Activated T-helper 1 cell treated with anti-CD3 and anti-CD28 coated beads, Interleukin-2, amount 50 U/mL, for 16 hours (primary cell): ENCODE measurements around the gene BRIX1.

Experiments used
- DNase-seq, 2 donors: peaks; one replicate each; pipeline ENCODE4 v3.0.0-alpha.2; 2020; ENCODE audit warnings: low read depth in 1 of 2, low spot score in 1 of 2

BRIX1 gene, protein sequence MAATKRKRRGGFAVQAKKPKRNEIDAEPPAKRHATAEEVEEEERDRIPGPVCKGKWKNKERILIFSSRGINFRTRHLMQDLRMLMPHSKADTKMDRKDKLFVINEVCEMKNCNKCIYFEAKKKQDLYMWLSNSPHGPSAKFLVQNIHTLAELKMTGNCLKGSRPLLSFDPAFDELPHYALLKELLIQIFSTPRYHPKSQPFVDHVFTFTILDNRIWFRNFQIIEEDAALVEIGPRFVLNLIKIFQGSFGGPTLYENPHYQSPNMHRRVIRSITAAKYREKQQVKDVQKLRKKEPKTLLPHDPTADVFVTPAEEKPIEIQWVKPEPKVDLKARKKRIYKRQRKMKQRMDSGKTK

DNA sequence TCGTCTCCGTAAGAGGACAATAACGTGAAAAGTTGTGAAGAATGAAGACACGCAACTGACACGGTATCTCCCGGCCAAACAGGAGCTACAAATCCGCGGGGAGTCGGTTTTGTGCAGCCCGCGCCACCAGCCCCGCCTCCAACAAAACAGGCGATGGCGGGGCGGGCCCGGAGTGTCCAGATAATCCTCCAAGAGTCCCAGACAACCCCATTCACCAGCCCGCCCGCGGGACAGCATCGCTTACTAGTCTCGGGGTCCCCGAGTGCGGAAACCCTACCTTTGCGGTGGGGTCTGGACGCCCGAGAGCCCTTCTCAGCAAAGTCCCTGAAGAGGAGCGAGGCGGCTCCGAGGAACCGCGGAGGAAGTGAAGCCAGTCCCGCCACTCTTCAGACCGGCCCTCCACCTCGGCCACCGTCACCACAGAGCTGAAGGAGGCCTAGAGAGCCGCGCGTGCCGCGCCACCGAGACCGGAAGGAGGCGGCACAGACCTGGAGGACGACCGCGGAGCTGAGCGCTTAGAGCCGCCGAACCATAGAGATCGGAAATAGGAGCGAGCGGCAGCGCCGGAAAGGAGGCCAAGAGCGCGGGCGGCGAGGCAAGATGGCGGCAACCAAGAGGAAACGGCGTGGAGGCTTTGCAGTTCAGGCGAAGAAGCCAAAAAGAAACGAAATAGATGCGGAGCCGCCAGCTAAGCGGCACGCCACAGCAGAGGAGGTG lies at the start of gene BRIX1, which contains the start of gene RAD1:
Gene BRIX1, plus strand, starts transcription at position 573 of the 717 bp plus-strand sequence. Its CDS starts 28 bp downstream, at position 601.
Gene RAD1, minus strand, starts transcription at position 366 of the 717 bp plus-strand sequence. CDS start 612 bp downstream, outside the sequence.
- peak; percentile 82 to 91 for DNase-seq

DNA sequence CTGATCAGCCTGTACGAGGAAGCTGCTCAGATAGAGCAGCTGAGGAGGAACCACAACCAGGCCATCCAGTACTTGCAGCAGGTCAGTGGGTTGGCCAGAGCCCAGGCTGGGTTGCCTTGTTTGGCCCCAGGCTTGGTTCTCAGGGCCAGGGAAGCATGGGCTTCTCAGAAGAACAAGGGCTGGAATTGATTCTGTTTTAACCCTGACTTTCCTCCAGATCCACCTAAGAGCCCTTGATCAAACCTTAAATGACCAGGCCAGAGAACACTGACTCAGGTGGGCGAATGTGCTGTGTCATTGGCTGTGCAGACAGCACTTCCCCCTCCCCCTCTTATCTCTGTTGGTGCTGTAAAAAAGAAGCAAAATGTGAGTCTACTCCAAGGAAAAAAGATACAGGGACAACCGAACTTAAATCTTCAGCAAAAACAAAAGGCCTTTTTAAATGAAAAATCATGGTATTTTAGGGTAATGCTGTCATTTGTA lies 48.5 kb upstream of the BRIX1 start:
- no peak for DNase-seq

DNA sequence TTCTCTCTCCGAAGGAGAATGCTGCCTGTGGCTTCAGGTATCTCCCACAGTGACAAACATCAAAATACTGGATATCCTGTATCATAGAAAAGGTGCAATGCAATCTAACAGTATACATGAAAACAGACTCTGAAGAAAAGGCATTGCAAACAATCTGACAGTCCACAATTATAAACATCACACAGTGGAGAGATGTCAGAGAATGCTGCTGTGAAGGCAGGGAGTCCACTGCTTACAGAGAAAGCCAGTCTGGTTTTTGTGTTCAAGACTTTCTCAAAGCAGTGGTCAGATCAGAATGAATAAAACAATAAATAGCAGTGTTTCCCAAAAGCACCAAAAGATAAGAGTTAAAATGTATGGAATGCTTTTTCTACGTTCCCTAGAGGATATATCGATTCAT lies 47.9 kb upstream of the BRIX1 start:
- DNase-seq = no peak

DNA sequence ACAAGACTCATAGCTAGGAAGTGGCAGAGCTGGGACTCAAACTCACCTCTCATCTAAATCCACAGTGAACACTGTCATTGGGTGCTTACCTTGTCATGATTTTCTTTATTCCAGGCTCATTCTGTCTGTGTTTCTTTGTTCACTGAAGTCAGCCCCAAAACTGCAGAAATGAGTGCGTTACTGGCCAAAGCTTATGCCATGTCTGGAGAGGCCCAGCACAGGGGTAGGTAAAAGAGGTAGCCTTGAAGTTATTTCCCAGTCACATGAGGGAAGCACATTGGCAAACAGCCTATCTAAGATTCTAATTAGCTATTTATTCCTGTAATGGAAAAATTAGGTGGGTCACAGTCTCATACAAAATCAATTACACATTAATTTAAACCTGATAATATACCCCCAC lies 46.7 kb upstream of the BRIX1 start:
- no peak for DNase-seq

DNA sequence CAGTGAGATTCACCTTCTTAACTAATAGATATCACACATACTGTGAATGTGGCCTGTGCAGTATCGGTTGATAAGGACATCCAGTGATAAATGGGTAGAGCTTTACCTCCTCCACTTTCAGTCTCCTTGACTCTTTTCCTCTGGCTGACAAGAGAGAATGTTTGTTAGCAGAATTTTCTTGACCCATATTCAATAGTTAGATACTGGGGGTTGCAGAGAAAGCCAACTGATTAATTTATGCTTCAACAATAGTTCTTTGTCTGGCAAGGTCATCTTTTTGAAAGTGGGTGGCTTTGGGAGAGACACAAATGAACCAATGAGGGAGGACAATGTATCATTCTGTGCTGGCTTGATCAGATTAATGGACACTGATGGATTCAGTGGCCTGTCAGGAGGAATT lies 46.3 kb upstream of the BRIX1 start:
- no peak for DNase-seq

DNA sequence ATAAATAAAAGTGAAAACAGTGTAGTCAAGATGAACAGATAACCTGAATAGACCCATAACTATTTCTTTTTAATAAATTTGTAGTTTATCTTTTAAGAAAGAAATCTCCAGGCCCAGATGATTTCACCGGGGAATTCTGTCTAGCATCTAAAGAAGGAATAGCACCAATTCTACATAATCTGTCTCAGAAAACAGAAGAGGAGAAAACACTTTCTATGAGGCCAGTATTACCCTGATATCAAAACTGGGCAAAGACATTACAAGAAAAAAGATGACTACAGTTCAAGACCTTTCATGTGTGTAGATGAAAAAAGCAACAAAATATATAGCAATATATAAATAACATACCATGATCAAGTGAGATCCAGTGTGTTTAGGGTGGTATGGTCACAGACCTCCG lies 45.1 kb upstream of the BRIX1 start:
- no peak for DNase-seq

DNA sequence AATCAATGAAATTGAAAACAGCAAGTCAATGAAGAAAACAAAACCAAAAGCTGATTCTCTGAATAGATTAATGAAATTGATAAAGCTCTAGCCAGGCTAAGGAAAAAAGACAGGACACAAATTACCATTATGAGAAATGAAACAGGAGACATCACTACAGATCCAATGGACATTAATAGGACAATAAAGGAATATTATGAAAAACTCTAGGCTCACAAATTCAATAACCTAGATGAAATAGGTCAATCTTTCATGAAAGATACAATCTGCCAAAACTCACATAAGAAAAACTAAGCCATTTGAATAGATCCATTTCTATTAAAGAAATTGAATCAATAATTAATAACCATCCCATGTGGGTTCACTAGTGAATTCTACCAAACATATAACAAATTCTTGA lies 39.2 kb upstream of the BRIX1 start:
- DNase-seq = no peak

DNA sequence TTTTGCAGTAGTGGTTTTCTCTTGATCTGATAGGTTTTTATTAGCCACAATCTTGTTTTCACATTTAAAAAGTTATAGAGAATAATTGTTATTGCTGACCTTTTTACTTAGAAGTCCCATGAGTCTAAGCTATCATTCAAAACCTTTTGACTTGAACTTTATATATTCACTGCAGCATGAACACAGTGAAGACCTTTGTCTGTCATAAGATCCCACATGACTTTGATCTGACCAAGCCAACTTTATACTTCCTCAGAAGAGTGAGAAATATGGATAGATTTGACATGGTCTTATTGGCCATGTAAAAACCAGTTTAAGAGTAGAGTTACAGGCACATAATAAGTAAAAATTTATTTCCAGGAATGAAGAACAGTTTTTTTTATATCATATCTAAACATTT lies 34.3 kb upstream of the BRIX1 start:
- no peak for DNase-seq

DNA sequence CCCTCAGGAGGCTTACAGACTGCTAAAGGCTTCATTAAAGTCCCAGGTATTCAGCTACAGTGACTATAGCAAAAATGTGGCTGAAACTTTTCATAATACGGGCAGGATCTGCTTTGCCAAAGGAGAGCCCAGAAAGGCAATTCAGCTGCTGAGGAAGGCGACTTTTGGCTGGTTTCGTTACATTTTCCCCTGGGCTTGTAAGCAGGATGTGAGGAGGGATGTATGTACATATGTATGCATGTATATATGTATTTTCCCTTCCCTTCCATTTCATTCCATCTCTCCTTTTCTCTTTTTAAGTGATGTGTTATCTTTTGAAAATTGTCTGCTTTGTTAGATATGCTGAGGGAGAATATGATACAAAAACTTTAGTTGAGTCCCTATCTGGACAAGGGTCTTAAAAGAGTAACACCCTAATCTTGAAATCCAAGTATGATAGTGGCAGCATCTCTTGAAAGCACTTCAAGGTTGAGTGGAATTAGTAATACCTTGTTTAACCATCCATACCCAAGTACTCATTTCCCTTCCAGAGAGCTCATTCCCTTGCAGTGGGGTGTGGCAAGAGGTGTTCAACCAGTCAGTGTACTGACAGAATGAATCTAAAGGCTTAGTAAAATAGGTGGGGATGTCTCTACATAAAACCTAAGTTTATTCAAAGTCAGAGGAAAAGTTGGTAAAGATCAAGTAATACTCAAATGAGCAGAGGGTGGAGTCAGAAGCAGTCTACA lies 29.0 kb upstream of the BRIX1 start:
- no peak for DNase-seq

DNA sequence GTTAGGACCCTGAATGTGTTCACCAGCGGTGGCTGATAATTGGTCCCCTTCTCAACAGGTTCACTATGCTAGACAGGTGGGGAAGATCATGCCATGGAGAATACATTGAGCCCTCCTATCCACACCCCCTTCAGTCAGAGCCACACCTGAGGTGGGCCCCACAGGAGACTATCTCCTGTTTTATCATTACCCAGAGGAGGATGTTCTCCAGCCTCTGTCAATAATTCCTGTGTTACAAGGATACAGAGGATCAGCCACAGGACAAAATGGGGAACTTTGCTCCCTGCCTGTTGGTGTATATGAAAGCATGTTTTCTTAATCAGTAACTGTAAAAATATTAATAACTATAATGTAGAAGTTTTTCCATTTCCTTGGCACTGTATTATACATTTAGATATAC lies 26.1 kb upstream of the BRIX1 start:
- DNase-seq = no peak

DNA sequence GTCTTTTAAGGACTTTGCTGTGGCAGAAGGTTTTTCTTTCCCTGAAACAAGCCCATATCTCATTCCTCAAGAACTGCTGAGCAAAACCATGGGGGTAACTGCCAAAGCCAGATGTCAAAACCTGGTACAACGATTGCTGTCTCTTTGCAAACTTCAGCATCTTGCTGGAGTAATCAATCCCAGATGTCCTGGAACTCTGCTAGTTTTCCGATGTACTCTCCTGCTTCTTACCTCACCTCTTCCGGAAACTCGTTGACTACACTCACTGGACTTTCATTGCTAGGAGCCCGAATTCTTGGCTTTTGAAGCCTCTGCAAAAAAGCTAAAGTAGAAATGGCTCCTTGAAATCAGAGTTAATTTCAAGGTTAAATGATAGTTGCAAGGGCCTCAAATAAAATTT lies 23.5 kb upstream of the BRIX1 start:
- DNase-seq = no peak

DNA sequence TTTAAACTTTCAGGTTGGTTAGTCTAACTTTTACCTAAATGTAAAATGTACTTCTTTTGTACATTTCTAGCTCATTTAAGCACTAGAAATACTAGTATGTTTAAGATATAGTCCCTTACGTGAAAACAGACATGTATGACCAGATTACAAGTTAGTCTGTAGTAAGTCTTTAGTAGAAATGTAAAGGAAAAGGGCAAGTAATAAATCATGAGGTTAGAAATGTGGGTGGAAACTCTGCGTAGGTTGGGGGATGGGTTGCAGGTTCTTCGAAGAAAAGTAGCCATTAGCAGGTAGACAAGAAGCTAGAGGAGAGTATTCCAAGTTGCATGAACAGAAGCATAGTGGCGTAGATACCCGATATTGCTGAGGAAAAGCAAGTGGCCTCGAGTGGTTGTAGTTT lies 23.1 kb upstream of the BRIX1 start:
- no peak for DNase-seq

DNA sequence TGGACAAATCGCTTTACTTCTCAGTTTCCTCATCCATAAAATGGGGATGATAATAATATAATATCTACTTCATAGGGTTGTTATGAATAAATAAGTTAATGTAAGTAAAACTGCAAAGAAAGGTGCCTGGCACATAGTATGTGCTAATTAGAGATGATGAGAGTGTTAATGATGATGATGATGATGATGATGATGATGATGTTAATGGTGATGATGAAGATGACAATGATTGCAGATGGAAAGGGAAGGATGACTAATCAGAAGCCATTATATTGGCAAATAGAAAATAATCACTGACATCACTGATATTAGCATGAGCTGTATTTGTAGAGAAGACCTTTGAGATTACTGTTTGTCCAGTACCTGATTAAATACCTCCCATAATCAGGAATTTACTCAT lies 20.8 kb upstream of the BRIX1 start:
- DNase-seq = no peak

DNA sequence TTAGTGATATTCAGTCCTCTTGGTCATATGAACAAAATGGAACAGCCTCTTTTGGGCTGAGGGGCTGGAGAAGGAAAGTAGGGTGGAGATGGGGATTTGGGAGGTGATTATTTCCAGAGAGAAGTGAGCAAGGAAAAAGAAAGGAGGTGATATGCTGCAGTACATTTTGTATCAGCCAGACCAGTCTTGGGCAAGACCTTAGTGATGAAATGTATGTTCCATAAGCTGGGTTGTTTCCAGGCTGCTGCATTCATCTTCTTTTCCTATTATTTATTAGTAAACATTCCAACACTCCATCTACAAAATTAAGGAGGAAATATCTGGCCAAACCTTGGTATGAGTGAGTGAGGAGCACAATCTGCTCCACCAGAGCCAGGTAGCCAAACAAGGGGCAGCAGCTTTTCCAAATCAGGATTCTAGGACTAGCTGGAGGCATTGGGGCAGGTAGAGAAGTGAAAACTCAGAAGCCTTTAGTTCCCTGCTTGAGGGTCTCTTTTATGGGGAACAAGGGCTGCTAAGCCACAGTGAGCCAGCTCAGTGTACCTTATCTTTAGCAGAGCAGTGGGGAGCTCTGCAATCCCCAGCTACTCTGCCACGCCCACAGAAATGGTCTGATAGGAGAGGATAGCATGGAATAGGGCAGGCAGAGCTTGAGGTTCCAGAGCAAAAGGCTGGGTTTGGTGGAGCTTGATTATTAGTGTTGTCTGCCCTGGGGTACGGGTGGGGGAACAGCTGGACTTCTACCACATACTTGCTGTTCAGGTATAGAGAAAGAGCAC lies 19.7 kb upstream of the BRIX1 start:
- no peak for DNase-seq

DNA sequence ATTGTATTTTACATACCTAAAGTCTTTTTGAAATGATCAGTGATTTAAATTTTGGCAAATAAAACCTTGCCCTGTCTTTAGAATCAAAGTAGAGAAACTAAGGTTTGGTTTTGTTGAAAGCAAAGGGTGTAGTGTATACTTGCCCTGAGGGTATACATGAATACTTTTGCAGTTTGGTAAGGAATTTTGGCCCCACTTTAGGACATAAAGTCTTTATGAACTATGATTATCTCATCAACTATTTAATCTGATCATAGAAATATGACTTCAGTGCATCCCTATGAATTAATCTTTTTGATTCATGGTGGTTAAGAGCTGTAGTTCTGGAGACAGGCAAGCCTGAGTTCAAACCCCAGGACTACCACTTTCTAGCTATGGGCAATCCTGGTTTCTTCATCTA lies 17.9 kb upstream of the BRIX1 start:
- DNase-seq = no peak

DNA sequence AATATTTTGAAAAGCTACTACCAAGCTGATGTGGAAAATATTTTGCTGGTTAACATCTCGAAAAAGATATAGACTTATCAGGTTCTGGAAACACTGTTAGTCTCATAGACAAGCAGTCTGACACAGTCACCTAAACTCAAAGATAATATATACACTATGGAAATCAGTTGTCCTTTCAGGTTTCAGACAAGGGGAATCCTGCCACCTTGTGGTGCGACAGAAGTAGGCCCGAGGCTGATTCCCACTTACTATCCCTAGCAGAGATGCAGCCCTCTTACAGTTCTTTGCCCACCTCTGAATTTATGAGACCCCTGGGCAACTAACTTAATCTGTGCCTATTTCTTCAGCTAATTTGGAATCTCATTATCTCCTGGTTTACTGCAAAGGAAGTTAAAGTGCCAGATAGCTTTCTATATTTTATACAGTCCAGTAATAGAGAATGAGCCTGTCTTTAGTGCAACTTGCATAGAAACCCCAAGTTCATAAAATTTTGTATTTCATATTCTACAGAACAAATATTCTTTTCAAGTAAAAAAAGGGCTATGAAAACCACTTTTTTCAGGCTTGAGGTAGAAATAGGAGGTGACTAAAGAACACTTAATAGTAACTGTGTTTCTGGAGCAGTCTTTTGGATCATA lies 17.1 kb upstream of the BRIX1 start:
- DNase-seq = peak; percentile 11 to 19

DNA sequence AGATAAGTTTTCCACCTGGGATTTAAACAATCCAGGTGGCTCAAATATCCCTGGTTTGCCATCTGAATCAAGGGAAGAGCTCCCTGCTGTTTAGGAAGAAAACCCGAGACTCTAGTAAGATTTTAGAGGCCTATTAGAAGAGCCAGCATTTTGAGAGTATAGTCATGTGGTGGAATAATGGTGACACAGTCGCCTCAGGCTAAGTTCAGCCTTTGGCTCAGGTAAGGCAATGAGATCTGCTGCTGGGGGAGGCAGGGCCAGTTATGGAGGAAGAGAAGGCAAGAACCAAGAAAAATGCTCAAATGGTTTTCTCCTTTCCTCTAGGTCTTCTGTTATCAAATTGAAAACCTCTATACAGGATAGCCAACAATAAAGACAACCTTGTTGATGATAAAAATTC lies 16.4 kb upstream of the BRIX1 start:
- no peak for DNase-seq

DNA sequence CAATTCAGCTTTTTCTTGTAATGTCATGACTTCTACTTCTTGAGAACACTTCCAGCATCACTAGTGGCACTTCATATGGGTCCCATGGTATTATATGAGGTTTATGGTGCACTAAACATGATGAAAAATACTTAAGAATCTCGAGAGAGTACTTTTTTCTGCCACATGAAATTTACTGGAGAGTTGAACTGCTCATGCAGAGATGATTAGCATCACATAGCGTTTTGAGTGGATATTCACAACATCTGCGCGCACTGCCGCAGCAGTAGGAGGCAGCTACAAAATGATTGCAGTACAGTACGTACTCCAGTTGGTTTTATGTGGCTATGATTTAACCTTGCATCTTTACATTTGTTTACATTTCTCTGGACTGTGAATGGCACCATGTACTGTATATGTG lies 14.9 kb upstream of the BRIX1 start:
- no peak for DNase-seq

DNA sequence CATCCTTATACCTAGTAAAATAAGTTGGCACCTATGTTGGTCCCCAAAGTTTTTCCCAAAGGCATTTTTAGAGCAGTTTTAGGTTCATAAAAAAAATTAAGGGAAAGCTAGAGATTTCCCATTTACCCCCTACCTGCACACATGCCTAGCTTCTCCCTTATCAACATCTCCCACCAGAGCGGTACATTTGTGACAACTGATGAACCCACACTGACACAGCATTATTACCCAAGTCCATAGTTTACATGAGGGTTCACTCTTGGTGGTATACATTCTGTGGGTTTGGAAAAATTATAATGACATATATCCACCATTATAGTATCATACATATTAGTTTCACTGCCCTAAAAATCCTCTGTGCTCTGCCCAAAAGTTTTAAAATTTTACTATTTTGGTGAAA lies 12.3 kb upstream of the BRIX1 start:
- DNase-seq = no peak

DNA sequence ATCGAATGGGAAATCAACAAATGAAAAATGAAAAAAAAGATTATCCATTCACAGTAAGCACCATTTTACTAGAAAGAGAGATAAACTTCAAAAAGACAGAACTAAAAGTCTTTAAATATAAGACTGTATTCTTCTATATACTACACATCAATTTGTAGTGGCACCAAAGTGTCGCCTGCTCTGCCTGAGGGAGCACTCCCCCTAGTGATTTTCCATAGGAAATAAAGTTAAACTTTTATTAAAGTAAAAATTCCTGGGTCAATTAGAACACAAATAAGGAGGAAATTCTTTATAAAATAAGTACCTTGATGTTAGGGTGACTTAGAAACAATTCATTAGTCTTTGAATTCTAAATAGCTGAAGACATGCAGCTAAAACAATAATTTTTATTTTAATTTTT lies 9.9 kb upstream of the BRIX1 start:
- no peak for DNase-seq

DNA sequence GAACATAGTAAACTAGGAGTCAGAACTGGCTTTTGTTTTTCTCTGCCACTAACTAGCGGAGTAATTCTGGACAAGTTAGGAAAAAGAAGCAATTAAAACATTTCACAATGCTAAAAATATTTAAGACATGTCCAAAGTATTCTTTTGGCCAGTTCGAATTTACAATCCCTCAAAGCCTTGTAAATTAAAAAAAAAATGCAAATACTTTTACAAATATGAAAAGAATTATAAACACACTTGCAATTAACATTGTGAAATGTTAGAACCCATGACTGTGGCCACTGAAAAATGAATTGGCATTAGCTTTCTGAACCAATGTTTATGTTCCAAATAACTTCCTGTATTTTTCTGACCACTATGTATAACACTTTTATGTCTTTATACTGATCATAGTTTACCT lies 2.4 kb upstream of the BRIX1 start:
- DNase-seq = no peak
